HepG2 (cell line): ENCODE data around the gene KHK. TPM values are rescaled to one million over a fixed set of nuclear protein-coding genes. Genes with fewer than 3 reads are reported as not detected.

Experiments used
- CHD2 ChIP-seq: IDR thresholded peaks from 2 replicates; pipeline ENCODE4 v1.6.1; 2011; ENCODE audit warnings: low read depth, low read length, improper control_type of control experiment
- DZIP1 ChIP-seq: sonication (generic); formaldehyde crosslinking; IDR thresholded peaks from 2 replicates; pipeline ENCODE4 v1.5.0; 2020; ENCODE audit warnings: mild to moderate bottlenecking, missing genetic modification reagents
- MBNL3 ChIP-seq: fragments of 250-450 bp; sonication (Bioruptor Pico); conservative IDR thresholded peaks from 2 replicates; pipeline ENCODE4 v1.8.0; 2022; ENCODE audit warnings: mild to moderate bottlenecking, inconsistent platforms
- MED1 ChIP-seq: sonication (generic); formaldehyde crosslinking; IDR thresholded peaks from 2 replicates; pipeline ENCODE4 v1.4.0; 2020; ENCODE audit warnings: missing genetic modification reagents
- MED8 ChIP-seq: sonication (generic); formaldehyde crosslinking; IDR thresholded peaks from 2 replicates; pipeline ENCODE4 v1.8.1; 2023; ENCODE audit warnings: mild to moderate bottlenecking, missing genetic modification reagents; ENCODE audit not compliant: insufficient replicate concordance
- NFYC ChIP-seq: IDR thresholded peaks from 2 replicates; pipeline ENCODE4 v1.6.1; 2016; ENCODE audit warnings: missing genetic modification reagents, missing compliant biosample characterization
- RORA ChIP-seq: sonication (generic); formaldehyde crosslinking; IDR thresholded peaks from 2 replicates; pipeline ENCODE4 v1.5.0; 2020; ENCODE audit warnings: mild to moderate bottlenecking, missing genetic modification reagents, moderate library complexity
- TEAD2 ChIP-seq: sonication (generic); formaldehyde crosslinking; IDR thresholded peaks from 2 replicates; pipeline ENCODE4 v1.9.0; 2021; ENCODE audit warnings: missing genetic modification reagents
- ZBTB38 ChIP-seq: sonication (generic); formaldehyde crosslinking; IDR thresholded peaks from 2 replicates; pipeline ENCODE4 v1.5.1; 2020; ENCODE audit warnings: mild to moderate bottlenecking, missing genetic modification reagents
- ZMYM2 ChIP-seq: sonication (generic); formaldehyde crosslinking; IDR thresholded peaks from 2 replicates; pipeline ENCODE4 v1.8.0; 2022; ENCODE audit warnings: mild to moderate bottlenecking, missing genetic modification reagents
- ZNF354B ChIP-seq: sonication (generic); formaldehyde crosslinking; IDR thresholded peaks from 2 replicates; pipeline ENCODE4 v1.8.0; 2022; ENCODE audit warnings: mild to moderate bottlenecking, missing genetic modification reagents
- ZNF564 ChIP-seq: sonication (generic); formaldehyde crosslinking; IDR thresholded peaks from 2 replicates; pipeline ENCODE4 v1.8.1; 2023; ENCODE audit warnings: mild to moderate bottlenecking, missing genetic modification reagents
- ZNF883 ChIP-seq: sonication (generic); formaldehyde crosslinking; IDR thresholded peaks from 2 replicates; pipeline ENCODE4 v1.5.1; 2020; ENCODE audit warnings: mild to moderate bottlenecking, missing genetic modification reagents; ENCODE audit errors: not compliant biosample characterization
- polyA plus RNA-seq, 8 experiments: library from polyadenylated mRNA; depleted of rRNA in 3 of 8; stranded (reverse) in 7 of 8; unstranded in 1 of 8; fragments of >200 nt; fragmentation: Illumina TruSeq in 4 of 8; extraction: Trizol in 4 of 8; gene quantifications; 2 replicates each; pipeline versions ENCODE4 v1.2.1 to v1.2.3, GENCODE V29; 2011 to 2016; ENCODE audit warnings: low read depth in 4 of 8, missing spikeins in 1 of 8, mixed read lengths in 1 of 8; ENCODE audit not compliant: insufficient read depth in 1 of 8
- total RNA-seq, 5 experiments: library from RNA; depleted of rRNA; stranded (reverse); fragments of >200 nt; fragmentation: Illumina TruSeq; extraction: Trizol; gene quantifications; 2 replicates each; pipeline ENCODE4 v1.2.3, GENCODE V29; 2016; ENCODE audit warnings: low read depth in 1 of 5
- TF ChIP-seq, protein P1 (sequence below), 2 experiments: sonication (generic) in 1 of 2; formaldehyde crosslinking in 1 of 2; IDR thresholded peaks; 2 replicates each; pipeline versions ENCODE4 v1.6.1 to v1.9.0; 2014 to 2022; ENCODE audit warnings: antibody characterized with exemption in 1 of 2, borderline replicate concordance in 1 of 2, inconsistent platforms in 1 of 2, low read depth in 1 of 2, missing genetic modification reagents in 1 of 2
- TF ChIP-seq, protein P2 (sequence below): sonication (generic); formaldehyde crosslinking; IDR thresholded peaks from 2 replicates; pipeline ENCODE4 v1.5.0; 2020; ENCODE audit warnings: mild to moderate bottlenecking, missing genetic modification reagents, moderate library complexity

Gene KHK
- total and polyA plus RNA-seq, 2 of the 13 experiments (the other 11 are each of a cell fraction or from before 2014, with no cell fraction given), result 40.9 to 99.2 TPM

GRCh38 chr2:27050996-27051901 is 35.3 kb upstream of the KHK start, which contains the start of gene AGBL5 (continued):
- no peak for TF ChIP-seq MED8
- no peak for TF ChIP-seq CHD2
- peak; percentile 98 for TF ChIP-seq NFYC (CRISPR knock-in tag)
- peak; percentile 55; the same call in 1 of the 2 replicates for TF ChIP-seq MED1 (CRISPR knock-in tag)
- TF ChIP-seq, protein P1, sequence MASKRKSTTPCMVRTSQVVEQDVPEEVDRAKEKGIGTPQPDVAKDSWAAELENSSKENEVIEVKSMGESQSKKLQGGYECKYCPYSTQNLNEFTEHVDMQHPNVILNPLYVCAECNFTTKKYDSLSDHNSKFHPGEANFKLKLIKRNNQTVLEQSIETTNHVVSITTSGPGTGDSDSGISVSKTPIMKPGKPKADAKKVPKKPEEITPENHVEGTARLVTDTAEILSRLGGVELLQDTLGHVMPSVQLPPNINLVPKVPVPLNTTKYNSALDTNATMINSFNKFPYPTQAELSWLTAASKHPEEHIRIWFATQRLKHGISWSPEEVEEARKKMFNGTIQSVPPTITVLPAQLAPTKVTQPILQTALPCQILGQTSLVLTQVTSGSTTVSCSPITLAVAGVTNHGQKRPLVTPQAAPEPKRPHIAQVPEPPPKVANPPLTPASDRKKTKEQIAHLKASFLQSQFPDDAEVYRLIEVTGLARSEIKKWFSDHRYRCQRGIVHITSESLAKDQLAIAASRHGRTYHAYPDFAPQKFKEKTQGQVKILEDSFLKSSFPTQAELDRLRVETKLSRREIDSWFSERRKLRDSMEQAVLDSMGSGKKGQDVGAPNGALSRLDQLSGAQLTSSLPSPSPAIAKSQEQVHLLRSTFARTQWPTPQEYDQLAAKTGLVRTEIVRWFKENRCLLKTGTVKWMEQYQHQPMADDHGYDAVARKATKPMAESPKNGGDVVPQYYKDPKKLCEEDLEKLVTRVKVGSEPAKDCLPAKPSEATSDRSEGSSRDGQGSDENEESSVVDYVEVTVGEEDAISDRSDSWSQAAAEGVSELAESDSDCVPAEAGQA (IDR thresholded peaks at IDR 0.05; ENCODE audit: low read depth), result peak; percentile 57; the same call in 1 of the 2 replicates
- TF ChIP-seq, protein P1 (CRISPR knock-in tag; IDR thresholded peaks at IDR 0.05; ENCODE audit: borderline replicate concordance), result no peak
- TF ChIP-seq ZNF564, result peak; percentile 88
- TF ChIP-seq MBNL3, result no peak
- peak; percentile 89 for TF ChIP-seq DZIP1 (CRISPR knock-in tag)
- peak; percentile 97 for TF ChIP-seq ZNF354B (CRISPR knock-in tag)
- TF ChIP-seq ZMYM2 (CRISPR knock-in tag), result peak; percentile 95
- 0 out of 2 replicates have a peak, but pooled peaks have one; percentile 23 for TF ChIP-seq TEAD2
- no peak; the same call in 1 of the 2 replicates for TF ChIP-seq RORA (CRISPR knock-in tag)
- TF ChIP-seq ZNF883 (CRISPR knock-in tag), result peak; percentile 94
- TF ChIP-seq, protein P2, sequence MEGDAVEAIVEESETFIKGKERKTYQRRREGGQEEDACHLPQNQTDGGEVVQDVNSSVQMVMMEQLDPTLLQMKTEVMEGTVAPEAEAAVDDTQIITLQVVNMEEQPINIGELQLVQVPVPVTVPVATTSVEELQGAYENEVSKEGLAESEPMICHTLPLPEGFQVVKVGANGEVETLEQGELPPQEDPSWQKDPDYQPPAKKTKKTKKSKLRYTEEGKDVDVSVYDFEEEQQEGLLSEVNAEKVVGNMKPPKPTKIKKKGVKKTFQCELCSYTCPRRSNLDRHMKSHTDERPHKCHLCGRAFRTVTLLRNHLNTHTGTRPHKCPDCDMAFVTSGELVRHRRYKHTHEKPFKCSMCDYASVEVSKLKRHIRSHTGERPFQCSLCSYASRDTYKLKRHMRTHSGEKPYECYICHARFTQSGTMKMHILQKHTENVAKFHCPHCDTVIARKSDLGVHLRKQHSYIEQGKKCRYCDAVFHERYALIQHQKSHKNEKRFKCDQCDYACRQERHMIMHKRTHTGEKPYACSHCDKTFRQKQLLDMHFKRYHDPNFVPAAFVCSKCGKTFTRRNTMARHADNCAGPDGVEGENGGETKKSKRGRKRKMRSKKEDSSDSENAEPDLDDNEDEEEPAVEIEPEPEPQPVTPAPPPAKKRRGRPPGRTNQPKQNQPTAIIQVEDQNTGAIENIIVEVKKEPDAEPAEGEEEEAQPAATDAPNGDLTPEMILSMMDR (CRISPR knock-in tag), result no peak
- TF ChIP-seq ZBTB38 (CRISPR knock-in tag), result peak; percentile 77; the same call in 1 of the 2 replicates
